Esophagus (tissue), 2 donors: ENCODE measurements around the gene MEPCE. TPM values are rescaled to one million over a fixed set of nuclear protein-coding genes. Genes with fewer than 3 reads are reported as not detected.

Experiments used
- H3K27ac ChIP-seq, 2 donors: one replicate each; pipeline ENCODE4 v1.5.1; 2013; ENCODE audit warnings: low read depth in 2 of 2, mild to moderate bottlenecking in 2 of 2, inconsistent platforms in 1 of 2, low read length in 1 of 2, moderate library complexity in 1 of 2
- H3K27me3 ChIP-seq, 2 donors: one replicate each; pipeline ENCODE4 v1.6.1; 2013; ENCODE audit warnings: low read length in 2 of 2, control low read depth in 1 of 2, mild to moderate bottlenecking in 1 of 2; ENCODE audit not compliant: insufficient read depth in 2 of 2, control insufficient read depth in 1 of 2
- H3K36me3 ChIP-seq, 2 donors: one replicate each; pipeline ENCODE4 v1.6.1; 2013; ENCODE audit warnings: low read length in 1 of 2; ENCODE audit not compliant: control insufficient read depth in 2 of 2, insufficient read depth in 2 of 2
- H3K4me1 ChIP-seq, 2 donors: one replicate each; pipeline ENCODE4 v1.6.1; 2013; ENCODE audit warnings: low read length in 1 of 2; ENCODE audit not compliant: control insufficient read depth in 2 of 2, insufficient read depth in 2 of 2
- H3K4me3 ChIP-seq, 2 donors: one replicate each; pipeline ENCODE4 v1.5.1; 2013; ENCODE audit warnings: low read length in 2 of 2, mild to moderate bottlenecking in 2 of 2, low read depth in 1 of 2, moderate library complexity in 1 of 2
- H3K9me3 ChIP-seq, 2 donors: one replicate each; pipeline ENCODE4 v1.6.1; 2013; ENCODE audit warnings: mild to moderate bottlenecking in 2 of 2, low read depth in 1 of 2, low read length in 1 of 2, moderate library complexity in 1 of 2; ENCODE audit not compliant: control insufficient read depth in 2 of 2, insufficient read depth in 1 of 2
- WGBS, 2 donors: extraction: QIAGEN DNeasy Blood & Tissue Kit; methylation state at CpG; one replicate each; pipeline ENCODE4 v1.1.7; 2013; 5-methylcytosine and 5-hydroxymethylcytosine counted together
- polyA plus RNA-seq, 2 donors: library from polyadenylated mRNA; stranded (reverse); fragments of 200-250 nt; gene quantifications; one replicate each; pipeline ENCODE4 v1.2.3, GENCODE V29; 2013
- donor health status: healthy with polysubstance abuse.
- donor health status: Bipolar disorder and iron deficiency.

MEPCE gene
- polyA plus RNA-seq, 2 donors = 18.0 to 21.8 TPM

GRCh38 chr7:100390286-100391009 lies 39.2 kb upstream of the MEPCE start:
- no peaks in the 10 kb centered on the region for H3K4me1 ChIP-seq
- no peaks in the 10 kb centered on the region for H3K27me3 ChIP-seq
- no peaks in the 10 kb centered on the region for H3K36me3 ChIP-seq
- 57 to 68% methylated on average over 3 of the region's 3 CpGs for WGBS, 2 donors
- no peak overlapping the region for H3K4me3 ChIP-seq
- H3K27ac ChIP-seq = no peak overlapping the region
- no peaks in the 10 kb centered on the region for H3K9me3 ChIP-seq

- Histone ChIP-seq H3K27me3 (no peaks in the 10 kb centered on the region), H3K4me3 (no peak overlapping the region), H3K9me3 (no peaks in the 10 kb centered on the region), H3K4me1 (peaks cover 0 to 3% of the 10 kb centered on the region in 2 donors), H3K27ac (no peak overlapping the region), H3K36me3 (no peaks in the 10 kb centered on the region)
- 76 to 78% methylated on average over 4 of the region's 4 CpGs for WGBS, 2 donors
Measured at GRCh38 chr7:100393233-100393905, 36.3 kb upstream of the MEPCE start.

- Histone ChIP-seq H3K27ac (no peak overlapping the region), H3K27me3 (no peaks in the 10 kb centered on the region), H3K4me3 (no peak overlapping the region), H3K36me3 (no peaks in the 10 kb centered on the region), H3K4me1 (peaks cover 0 to 3% of the 10 kb centered on the region in 2 donors), H3K9me3 (no peaks in the 10 kb centered on the region)
- WGBS, 2 donors = 59 to 81% methylated on average over 2 of the region's 2 CpGs
Measured at GRCh38 chr7:100394077-100394476, 35.6 kb upstream of the MEPCE start.

GRCh38 chr7:100396421-100396982 lies 33.1 kb upstream of the MEPCE start:
- Histone ChIP-seq H3K27me3 (no peaks in the 10 kb centered on the region), H3K27ac (no peak overlapping the region), H3K36me3 (no peaks in the 10 kb centered on the region), H3K9me3 (no peaks in the 10 kb centered on the region), H3K4me3 (no peak overlapping the region), H3K4me1 (peaks cover 0 to 3% of the 10 kb centered on the region in 2 donors)
- 65 to 68% methylated on average over 9 of the region's 9 CpGs for WGBS, 2 donors

GRCh38 chr7:100397315-100398081 lies 32.1 kb upstream of the MEPCE start:
- H3K9me3 ChIP-seq = no peaks in the 10 kb centered on the region
- no peak overlapping the region for H3K27ac ChIP-seq
- H3K27me3 ChIP-seq = no peaks in the 10 kb centered on the region
- H3K4me1 ChIP-seq = peaks cover 0 to 3% of the 10 kb centered on the region in 2 donors
- WGBS, 2 donors = 57 to 58% methylated on average over 13 of the region's 13 CpGs
- no peak overlapping the region for H3K4me3 ChIP-seq
- no peaks in the 10 kb centered on the region for H3K36me3 ChIP-seq

GRCh38 chr7:100398239-100398638 lies 31.4 kb upstream of the MEPCE start:
- Histone ChIP-seq H3K4me3 (no peak overlapping the region), H3K27me3 (no peaks in the 10 kb centered on the region)
- WGBS, 2 donors = 45 to 59% methylated on average over 2 of the region's 2 CpGs

GRCh38 chr7:100400041-100400440 lies 29.6 kb upstream of the MEPCE start:
- Histone ChIP-seq H3K4me1 (peaks cover 0 to 3% of the 10 kb centered on the region in 2 donors), H3K27me3 (no peaks in the 10 kb centered on the region), H3K36me3 (no peaks in the 10 kb centered on the region), H3K27ac (no peak overlapping the region), H3K4me3 (no peak overlapping the region), H3K9me3 (no peaks in the 10 kb centered on the region)
- 95 to 100% methylated on average over 3 of the region's 3 CpGs for WGBS, 2 donors

More at GRCh38 chr7:100398239-100398638, 31.4 kb upstream of the MEPCE start:
- no peaks in the 10 kb centered on the region for H3K36me3 ChIP-seq
- H3K27ac ChIP-seq = no peak overlapping the region
- no peaks in the 10 kb centered on the region for H3K9me3 ChIP-seq
- H3K4me1 ChIP-seq = peaks cover 0 to 3% of the 10 kb centered on the region in 2 donors

GRCh38 chr7:100400656-100401055 lies 29.0 kb upstream of the MEPCE start:
- 81 to 88% methylated on average over 11 of the region's 11 CpGs for WGBS, 2 donors
- Histone ChIP-seq H3K4me3 (no peak overlapping the region), H3K9me3 (no peaks in the 10 kb centered on the region), H3K27ac (no peak overlapping the region), H3K36me3 (no peaks in the 10 kb centered on the region), H3K27me3 (no peaks in the 10 kb centered on the region), H3K4me1 (peaks cover 0 to 3% of the 10 kb centered on the region in 2 donors)

- Histone ChIP-seq H3K4me1 (peaks cover 0 to 3% of the 10 kb centered on the region in 2 donors), H3K4me3 (no peak overlapping the region)
- 82 to 84% methylated on average over 5 of the region's 5 CpGs for WGBS, 2 donors
Measured at GRCh38 chr7:100401811-100402210, 27.8 kb upstream of the MEPCE start.

More at GRCh38 chr7:100401811-100402210, 27.8 kb upstream of the MEPCE start:
- no peaks in the 10 kb centered on the region for H3K36me3 ChIP-seq
- H3K27me3 ChIP-seq = no peaks in the 10 kb centered on the region
- H3K27ac ChIP-seq = no peak overlapping the region
- no peaks in the 10 kb centered on the region for H3K9me3 ChIP-seq
